OCI-LY3 (cell line): ENCODE data around the gene HMX1.

Experiments
- CTCF ChIP-seq: fragments of 200-600, 300-600 bp; sonication (generic); IDR thresholded peaks from 2 replicates; pipeline ENCODE4 v1.5.1; 2014; ENCODE audit warnings: antibody characterized with exemption, low read length, low read depth
- EZH2phosphoT487 ChIP-seq: fragments of 200-600 bp; shearing (Covaris generic); IDR thresholded peaks from 2 replicates; pipeline ENCODE4 v1.6.1; 2018; ENCODE audit warnings: antibody characterized with exemption, mixed run types, low read depth

DNA sequence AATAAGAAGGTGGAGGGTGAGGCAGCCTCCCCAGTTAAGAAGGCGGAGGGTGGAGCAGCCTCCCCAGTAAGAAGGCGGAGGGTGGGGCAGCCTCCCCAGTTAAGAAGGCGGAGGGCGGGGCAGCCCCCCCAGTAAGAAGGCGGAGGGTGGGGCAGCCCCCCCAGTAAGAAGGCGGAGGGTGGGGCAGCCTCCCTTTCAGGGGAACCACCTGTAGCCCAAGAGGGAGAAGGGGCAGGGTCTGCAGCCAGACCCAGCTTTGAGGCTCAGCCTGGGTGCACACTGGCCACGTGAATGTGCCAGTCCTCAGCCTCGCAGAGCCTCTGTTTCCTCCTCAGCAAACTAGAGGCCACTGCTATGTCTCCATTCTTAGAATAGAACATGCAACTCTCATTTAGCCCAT lies 52.6 kb downstream of the HMX1 start:
- TF ChIP-seq CTCF (no peak), EZH2phosphoT487 (no peak)
